HCT116 (cell line): ENCODE measurements around the gene TUT1. TPM values are rescaled to one million over a fixed set of nuclear protein-coding genes. Genes with fewer than 3 reads are reported as not detected.

ENCODE experiments used
- ATAC-seq: fragments of 200-7000 bp; cut with Tn5 transposase; 2 replicates; pipeline ENCODE4 v1.9.1; 2020; ENCODE audit warnings: mild to moderate bottlenecking, moderate library complexity
- BruUV-seq: library from RNA; stranded (reverse); fragments of 400-500 nt; replicated peaks from 2 replicates; lab custom pipeline; 2021; lab: Mats Ljungman, UMichigan
- CTCF ChIA-PET: fragments of 300-600 bp; sonication (Branson Sonifier 250); formaldehyde crosslinking; loops from one replicate; lab custom pipeline; 2021; ENCODE audit warnings: antibody characterized with exemption; lab: Charles Lee
- POLR2A ChIA-PET: fragments of 300-600, 350-600 bp; sonication (Branson Sonifier 250); formaldehyde crosslinking; loops from one replicate; lab custom pipeline; 2021; ENCODE audit warnings: antibody characterized with exemption; lab: Charles Lee
- RAD21 ChIA-PET, 2 experiments: fragments of 300-600 bp; sonication (Branson Sonifier 250); formaldehyde crosslinking; loops; one replicate each; lab custom pipeline; 2023; ENCODE audit warnings: low total read pairs in 2 of 2; ENCODE audit not compliant: uncharacterized antibody in 2 of 2, unreplicated experiment in 2 of 2, low non-redundant PET in 1 of 2; lab: Charles Lee
- DNase-seq: peaks from one replicate; pipeline ENCODE4 v3.0.0-alpha.2; 2010; ENCODE audit warnings: low read depth, low spot score
- H2AFZ ChIP-seq: fragments of 200-600 bp; shearing (Covaris generic), sonication (generic); 2 replicates; pipeline ENCODE4 v1.6.1; 2017; ENCODE audit warnings: low read depth, mixed run types, mixed read lengths, antibody characterized with exemption, low read length; ENCODE audit not compliant: poor library complexity, severe bottlenecking
- H3K27ac ChIP-seq: 2 replicates; pipeline ENCODE4 v1.5.1; 2012; ENCODE audit warnings: low read depth, low read length
- H3K27me3 ChIP-seq: fragments of 200-600 bp; sonication (generic); 2 replicates; pipeline ENCODE4 v1.6.1; 2016; ENCODE audit warnings: mixed run types, low read length, mixed read lengths; ENCODE audit not compliant: insufficient read depth
- H3K36me3 ChIP-seq, 2 experiments: fragments of 200-500 bp in 1 of 2; fragments of 200-600 bp in 1 of 2; sonication (Bioruptor generic) in 1 of 2; sonication (generic) in 1 of 2; 2 replicates each; pipeline versions ENCODE4 v1.5.1 to v1.6.1; 2014 to 2016; ENCODE audit warnings: low read length in 2 of 2, inconsistent platforms in 1 of 2, mixed read lengths in 1 of 2, mixed run types in 1 of 2; ENCODE audit not compliant: insufficient read depth in 2 of 2, control insufficient read depth in 1 of 2
- H3K4me1 ChIP-seq, 2 experiments: fragments of 200-600 bp in 1 of 2; sonication (generic) in 1 of 2; 2 replicates each; pipeline versions ENCODE4 v1.5.1 to v1.6.1; 2012 to 2017; ENCODE audit warnings: low read length in 2 of 2, inconsistent platforms in 1 of 2, mild to moderate bottlenecking in 1 of 2, mixed read lengths in 1 of 2, mixed run types in 1 of 2, moderate library complexity in 1 of 2; ENCODE audit not compliant: insufficient read depth in 2 of 2, control insufficient read depth in 1 of 2
- H3K4me2 ChIP-seq: fragments of 200-600 bp; sonication (generic); 2 replicates; pipeline ENCODE4 v1.6.1; 2017; ENCODE audit warnings: mixed run types, low read length, mixed read lengths
- H3K4me3 ChIP-seq, 2 experiments: fragments of 200-600 bp in 1 of 2; sonication (generic) in 1 of 2; replicated peaks in 1 of 2; 2 replicates each; pipeline ENCODE4 v1.5.1; 2011 to 2016; ENCODE audit warnings: low read length in 2 of 2, control low read depth in 1 of 2, low read depth in 1 of 2, mild to moderate bottlenecking in 1 of 2, mixed read lengths in 1 of 2, mixed run types in 1 of 2
- H3K79me2 ChIP-seq: fragments of 200-600 bp; sonication (generic); 2 replicates; pipeline ENCODE4 v1.6.1; 2017; ENCODE audit warnings: mild to moderate bottlenecking, mixed run types, low read length, moderate library complexity, mixed read lengths; ENCODE audit not compliant: insufficient read depth
- H3K9ac ChIP-seq: fragments of 200-600 bp; sonication (generic); 2 replicates; pipeline ENCODE4 v1.6.1; 2016; ENCODE audit warnings: low read length, mixed read lengths
- H3K9me2 ChIP-seq: fragments of 200-600 bp; sonication (generic), shearing (Covaris generic); 2 replicates; pipeline ENCODE4 v1.6.1; 2017; ENCODE audit warnings: mixed run types, mild to moderate bottlenecking, moderate library complexity; ENCODE audit not compliant: insufficient read depth
- H3K9me3 ChIP-seq, 2 experiments: fragments of 200-500 bp in 1 of 2; fragments of 200-600 bp in 1 of 2; sonication (Bioruptor generic) in 1 of 2; sonication (generic) in 1 of 2; 2 replicates each; pipeline ENCODE4 v1.6.1; 2014 to 2017; ENCODE audit warnings: low read length in 2 of 2, mixed read lengths in 2 of 2, inconsistent platforms in 1 of 2, low read depth in 1 of 2, mild to moderate bottlenecking in 1 of 2, mixed run types in 1 of 2, moderate library complexity in 1 of 2; ENCODE audit not compliant: control insufficient read depth in 1 of 2, insufficient read depth in 1 of 2
- H4K20me1 ChIP-seq: fragments of 200-600 bp; sonication (generic), shearing (Covaris generic); 2 replicates; pipeline ENCODE4 v1.6.1; 2017; ENCODE audit warnings: mixed run types, mild to moderate bottlenecking, moderate library complexity; ENCODE audit not compliant: insufficient read depth
- CBX3 ChIP-seq: IDR thresholded peaks from 2 replicates; pipeline ENCODE4 v1.6.1; 2012; ENCODE audit warnings: low read depth
- FOSL1 ChIP-seq: IDR thresholded peaks from 2 replicates; pipeline ENCODE4 v1.6.1; 2012; ENCODE audit warnings: low read depth
- POLR2A ChIP-seq: IDR thresholded peaks from 2 replicates; pipeline ENCODE4 v1.7.0; 2011; ENCODE audit warnings: borderline replicate concordance; ENCODE audit not compliant: insufficient read depth, insufficient read length; ENCODE audit errors: extremely low read depth
- intact Hi-C: fragments of 100-400 bp; cut with micrococcal nuclease; formaldehyde crosslinking; loops from 2 replicates; pipeline ENCODE4 v1.10.0; 2022
- total RNA-seq: library from RNA; stranded (reverse); gene quantifications from one replicate; pipeline ENCODE4 v1.2.1, GENCODE V29; 2021; ENCODE audit not compliant: unreplicated experiment
- TF ChIP-seq, protein P1 (sequence below), 3 experiments: fragments of 200-600 bp in 1 of 3; sonication (generic) in 1 of 3; IDR thresholded peaks in 2 of 3; conservative IDR thresholded peaks in 1 of 3; 2 replicates each; pipeline ENCODE4 v1.5.1; 2012 to 2017; ENCODE audit warnings: low read depth in 2 of 3, low read length in 2 of 3, antibody characterized with exemption in 1 of 3, borderline replicate concordance in 1 of 3, control low read depth in 1 of 3, mild to moderate bottlenecking in 1 of 3, mixed read lengths in 1 of 3, mixed run types in 1 of 3, moderate library complexity in 1 of 3; ENCODE audit not compliant: insufficient read depth in 1 of 3

The TUT1 gene
- total RNA-seq, 1 experiment from 2014 or later, result 49.0 TPM

DNA sequence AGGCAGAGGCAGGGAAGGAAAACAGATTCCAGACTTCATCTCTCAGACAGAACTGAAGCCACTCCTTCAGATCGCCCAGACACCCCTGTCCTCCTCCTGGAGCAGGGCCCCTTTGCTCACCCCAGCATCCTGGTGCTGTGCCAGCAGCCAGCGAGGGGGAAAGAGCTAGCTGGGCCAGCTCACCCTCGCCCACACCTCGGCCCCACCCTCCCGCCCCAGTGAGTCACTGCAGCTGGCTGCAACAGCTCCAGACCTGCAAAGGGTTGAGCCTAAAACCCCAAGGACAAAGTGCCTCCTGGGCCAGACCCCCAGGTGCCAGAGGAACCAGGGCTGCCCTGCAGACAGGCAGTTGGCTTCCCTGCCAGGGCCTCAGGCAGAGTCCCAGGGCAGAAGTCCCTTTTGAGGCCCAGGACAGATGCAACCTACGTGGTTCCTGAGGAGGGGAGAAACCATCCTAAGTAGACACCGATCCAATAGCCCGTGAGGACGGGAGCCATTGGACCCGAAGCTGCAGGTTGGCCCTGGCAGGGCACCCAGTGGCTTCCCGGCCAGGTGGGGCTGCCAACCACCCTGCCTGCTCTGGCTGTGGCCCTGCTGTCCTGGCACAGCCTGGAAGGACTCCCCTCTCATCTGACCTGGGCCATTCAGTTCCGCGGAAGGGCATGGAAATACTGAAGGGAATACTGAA, 51.9 kb downstream of the TUT1 start:
- no TSS peak for BruUV-seq
- intact Hi-C loops, result no loop called here
- Histone ChIP-seq H3K4me2 (peak overlapping the region; percentile 94), H3K9me2 (no peaks in the 10 kb centered on the region), H3K4me3 (peak overlapping the region; percentile 10 to 54), H3K4me1 (peaks cover 58 to 67% of the 10 kb centered on the region in 2 experiments), H3K27ac (peak overlapping the region; percentile 86), H3K36me3 (peaks cover 8 to 21% of the 10 kb centered on the region in 2 experiments), H2AFZ (no peak overlapping the region), H4K20me1 (peaks cover 19% of the 10 kb centered on the region; the same call in 1 of the 2 replicates), H3K9me3 (no peaks in the 10 kb centered on the region), H3K79me2 (peaks cover 88% of the 10 kb centered on the region), H3K27me3 (no peaks in the 10 kb centered on the region), H3K9ac (peak overlapping the region; percentile 57)
- ATAC-seq (peak; percentile 52), DNase-seq (no peak)
- TF ChIP-seq CBX3 (no peak), FOSL1 (no peak), POLR2A (no peak)
- TF ChIP-seq, protein P1, sequence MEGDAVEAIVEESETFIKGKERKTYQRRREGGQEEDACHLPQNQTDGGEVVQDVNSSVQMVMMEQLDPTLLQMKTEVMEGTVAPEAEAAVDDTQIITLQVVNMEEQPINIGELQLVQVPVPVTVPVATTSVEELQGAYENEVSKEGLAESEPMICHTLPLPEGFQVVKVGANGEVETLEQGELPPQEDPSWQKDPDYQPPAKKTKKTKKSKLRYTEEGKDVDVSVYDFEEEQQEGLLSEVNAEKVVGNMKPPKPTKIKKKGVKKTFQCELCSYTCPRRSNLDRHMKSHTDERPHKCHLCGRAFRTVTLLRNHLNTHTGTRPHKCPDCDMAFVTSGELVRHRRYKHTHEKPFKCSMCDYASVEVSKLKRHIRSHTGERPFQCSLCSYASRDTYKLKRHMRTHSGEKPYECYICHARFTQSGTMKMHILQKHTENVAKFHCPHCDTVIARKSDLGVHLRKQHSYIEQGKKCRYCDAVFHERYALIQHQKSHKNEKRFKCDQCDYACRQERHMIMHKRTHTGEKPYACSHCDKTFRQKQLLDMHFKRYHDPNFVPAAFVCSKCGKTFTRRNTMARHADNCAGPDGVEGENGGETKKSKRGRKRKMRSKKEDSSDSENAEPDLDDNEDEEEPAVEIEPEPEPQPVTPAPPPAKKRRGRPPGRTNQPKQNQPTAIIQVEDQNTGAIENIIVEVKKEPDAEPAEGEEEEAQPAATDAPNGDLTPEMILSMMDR (IDR thresholded peaks at IDR 0.05 in 2 of 3, conservative IDR thresholded peaks at IDR 0.05 in 1 of 3; ENCODE audit: borderline replicate concordance in 1 of 3, insufficient read depth in 1 of 3, low read depth in 2 of 3, low read length in 2 of 3), result no peak
- ChIA-PET CTCF (interaction anchor here (0.9 to 2.5 kb wide), 6 partner anchors 18 to 144 kb away, joined by 3 to 34 read pairs (median 6); no protein-coding TSS in a partner anchor), POLR2A (interaction anchor here (0.9 to 1.8 kb wide), 8 partner anchors 14 to 126 kb away, joined by 3 to 9 read pairs (median 4); partner anchors contain the start of genes C11orf98 and CSKMT), RAD21 (interaction anchor here (1.0 to 1.5 kb wide), 4 partner anchors 42 to 144 kb away, joined by 3 to 7 read pairs (median 4); no protein-coding TSS in a partner anchor)
